Regular cardiac myocyte (primary cell): ENCODE measurements around the gene KRTAP5-1. TPM values are rescaled to one million over a fixed set of nuclear protein-coding genes. Genes with fewer than 3 reads are reported as not detected.

Source experiments
- total RNA-seq: library from RNA; depleted of rRNA; stranded (reverse); fragments of >200 nt; gene quantifications from 2 replicates; pipeline ENCODE4 v1.2.3, GENCODE V29; 2014

Gene KRTAP5-1
- not detected in 2 replicates for total RNA-seq

GRCh38 chr11:1584661-1585370 lies at the start of gene KRTAP5-1:
Gene KRTAP5-1 (minus strand): TSS chr11:1585283. CDS start chr11:1585249, 34 bp downstream.

GRCh38 chr11:1629326-1630185 lies 44.5 kb upstream of the KRTAP5-1 start, which contains the start of gene KRTAP5-5:
Gene KRTAP5-5 (plus strand): TSS chr11:1629775. CDS start chr11:1629841, 66 bp downstream.

GRCh38 chr11:1622086-1622485 lies 37.0 kb upstream of the KRTAP5-1 start, which contains the start of gene KRTAP5-4:
Gene KRTAP5-4 (minus strand): TSS chr11:1622138. CDS start chr11:1622093, 45 bp downstream.

GRCh38 chr11:1608363-1608762 lies 23.3 kb upstream of the KRTAP5-1 start, which contains the start of gene KRTAP5-3:
Gene KRTAP5-3 (minus strand): TSS chr11:1608463. CDS start chr11:1608385, 78 bp downstream.

GRCh38 chr11:1597994-1598380 lies 12.9 kb upstream of the KRTAP5-1 start, which contains the start of gene KRTAP5-2:
Gene KRTAP5-2 (minus strand): TSS chr11:1598294. CDS start chr11:1598250, 44 bp downstream.

GRCh38 chr11:1572197-1573076 lies 12.6 kb downstream of the KRTAP5-1 start, which contains the start of gene DUSP8:
Gene DUSP8 (minus strand): TSS chr11:1572271. CDS start chr11:1565826, 6,445 bp downstream.

Other genes starting within 250 kb of the KRTAP5-1 start
- gene BRSK2, start 195.3 kb downstream of the KRTAP5-1 start, total RNA-seq: 0.56 and 0.58 TPM in 2 replicates
- gene MOB2, start 98.5 kb downstream of the KRTAP5-1 start, total RNA-seq: 18.9 and 21.7 TPM in 2 replicates
- gene DUSP8, start 13.0 kb downstream of the KRTAP5-1 start, total RNA-seq: 0.28 and 0.38 TPM in 2 replicates
- not detected in 2 replicates for gene KRTAP5-2, start 13.0 kb upstream of the KRTAP5-1 start, total RNA-seq
- gene KRTAP5-3, start 23.2 kb upstream of the KRTAP5-1 start, total RNA-seq: not detected in 2 replicates
- not detected in 2 replicates for gene KRTAP5-4, start 36.9 kb upstream of the KRTAP5-1 start, total RNA-seq
- gene KRTAP5-5, start 44.5 kb upstream of the KRTAP5-1 start, total RNA-seq: not detected in 2 replicates
- gene KRTAP5-6, start 111.9 kb upstream of the KRTAP5-1 start, total RNA-seq: not detected in 2 replicates
- gene IFITM10, start 165.3 kb upstream of the KRTAP5-1 start, total RNA-seq: 1.7 and 2.8 TPM in 2 replicates
- 95.1 and 355 TPM in 2 replicates for gene CTSD, start 178.6 kb upstream of the KRTAP5-1 start, total RNA-seq
- gene SYT8, start 249.7 kb upstream of the KRTAP5-1 start, total RNA-seq: not detected in 2 replicates